H1 (cell line): Measurements from ENCODE around the gene MPHOSPH10. TPM values are rescaled to one million over a fixed set of nuclear protein-coding genes. Genes with fewer than 3 reads are reported as not detected.

ENCODE experiments used
- EZH2 ChIP-seq: fragments of 200-600 bp; sonication (generic); IDR thresholded peaks from 2 replicates; pipeline ENCODE4 v1.7.1; 2012; ENCODE audit warnings: low read depth, mild to moderate bottlenecking, moderate library complexity, low read length, inconsistent platforms; ENCODE audit not compliant: severe bottlenecking
- HDAC6 ChIP-seq: IDR thresholded peaks from one replicate; pipeline ENCODE4 v1.7.1; 2012; ENCODE audit warnings: low read depth, mild to moderate bottlenecking, inconsistent platforms, low read length, moderate library complexity
- NANOG ChIP-seq: IDR thresholded peaks from 2 replicates; pipeline ENCODE4 v1.6.1; 2011; ENCODE audit warnings: low read length, low read depth, mild to moderate bottlenecking, inconsistent platforms; ENCODE audit not compliant: insufficient read depth, poor library complexity, severe bottlenecking
- POU5F1 ChIP-seq: IDR thresholded peaks from 2 replicates; pipeline ENCODE4 v1.6.1; 2011; ENCODE audit warnings: low read depth, mild to moderate bottlenecking, low read length, moderate library complexity
- TAF7 ChIP-seq: optimal IDR thresholded peaks from 2 replicates; pipeline ENCODE3; 2011; ENCODE audit warnings: low read depth, mild to moderate bottlenecking, inconsistent platforms, low read length, moderate library complexity, borderline replicate concordance
- polyA plus RNA-seq, 7 experiments: library from polyadenylated mRNA; depleted of rRNA in 3 of 7; stranded (reverse) in 5 of 7; unstranded in 2 of 7; fragments of >200 nt in 5 of 7; fragments of 200-250 nt in 2 of 7; gene quantifications; 1 replicate in 5 of 7; 2 replicates in 1 of 7; 4 replicates in 1 of 7; pipeline versions ENCODE4 v1.2.1 to v1.2.3, GENCODE V29; 2011 to 2013; ENCODE audit warnings: missing spikeins in 2 of 7, mixed read lengths in 2 of 7
- total RNA-seq: library from RNA; stranded (reverse); fragmentation: NEBNext Ultra II Directional; extraction: Animal tissue kit (Norgen Biotek cat#: 25700); gene quantifications from 2 replicates; pipeline ENCODE4 v1.2.1, GENCODE V29; 2021
- TF ChIP-seq, protein P1 (sequence below): fragments of 300-600 bp; sonication (generic); IDR thresholded peaks from 2 replicates; pipeline ENCODE4 v1.7.1; 2012; ENCODE audit warnings: low read length, moderate library complexity, mild to moderate bottlenecking, inconsistent platforms; ENCODE audit not compliant: insufficient replicate concordance

MPHOSPH10 gene
- total and polyA plus RNA-seq, 2 of the 8 experiments (the other 6 are each of a cell fraction or from before 2014, with no cell fraction given): 4.5 to 39.1 TPM

DNA sequence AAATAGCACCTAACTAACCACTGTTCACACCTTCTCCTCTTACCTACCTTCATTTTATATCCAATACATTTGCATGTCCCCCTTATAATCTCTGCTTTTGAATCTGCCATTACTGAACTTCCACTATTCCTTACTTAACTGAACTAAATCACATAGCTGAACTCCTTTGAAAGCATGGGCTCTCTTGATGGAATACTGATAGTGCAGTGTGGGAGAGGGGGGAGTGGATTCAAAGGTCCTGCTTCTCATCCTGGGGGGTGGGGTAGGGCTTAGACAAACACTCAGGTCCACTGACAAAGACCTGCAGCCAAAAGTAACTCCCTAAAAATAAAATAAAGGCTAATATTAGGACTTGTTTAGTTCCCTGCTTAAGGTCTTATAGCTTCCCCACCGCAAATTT is 9.0 kb upstream of the MPHOSPH10 start (continued):
- TF ChIP-seq, protein P1, sequence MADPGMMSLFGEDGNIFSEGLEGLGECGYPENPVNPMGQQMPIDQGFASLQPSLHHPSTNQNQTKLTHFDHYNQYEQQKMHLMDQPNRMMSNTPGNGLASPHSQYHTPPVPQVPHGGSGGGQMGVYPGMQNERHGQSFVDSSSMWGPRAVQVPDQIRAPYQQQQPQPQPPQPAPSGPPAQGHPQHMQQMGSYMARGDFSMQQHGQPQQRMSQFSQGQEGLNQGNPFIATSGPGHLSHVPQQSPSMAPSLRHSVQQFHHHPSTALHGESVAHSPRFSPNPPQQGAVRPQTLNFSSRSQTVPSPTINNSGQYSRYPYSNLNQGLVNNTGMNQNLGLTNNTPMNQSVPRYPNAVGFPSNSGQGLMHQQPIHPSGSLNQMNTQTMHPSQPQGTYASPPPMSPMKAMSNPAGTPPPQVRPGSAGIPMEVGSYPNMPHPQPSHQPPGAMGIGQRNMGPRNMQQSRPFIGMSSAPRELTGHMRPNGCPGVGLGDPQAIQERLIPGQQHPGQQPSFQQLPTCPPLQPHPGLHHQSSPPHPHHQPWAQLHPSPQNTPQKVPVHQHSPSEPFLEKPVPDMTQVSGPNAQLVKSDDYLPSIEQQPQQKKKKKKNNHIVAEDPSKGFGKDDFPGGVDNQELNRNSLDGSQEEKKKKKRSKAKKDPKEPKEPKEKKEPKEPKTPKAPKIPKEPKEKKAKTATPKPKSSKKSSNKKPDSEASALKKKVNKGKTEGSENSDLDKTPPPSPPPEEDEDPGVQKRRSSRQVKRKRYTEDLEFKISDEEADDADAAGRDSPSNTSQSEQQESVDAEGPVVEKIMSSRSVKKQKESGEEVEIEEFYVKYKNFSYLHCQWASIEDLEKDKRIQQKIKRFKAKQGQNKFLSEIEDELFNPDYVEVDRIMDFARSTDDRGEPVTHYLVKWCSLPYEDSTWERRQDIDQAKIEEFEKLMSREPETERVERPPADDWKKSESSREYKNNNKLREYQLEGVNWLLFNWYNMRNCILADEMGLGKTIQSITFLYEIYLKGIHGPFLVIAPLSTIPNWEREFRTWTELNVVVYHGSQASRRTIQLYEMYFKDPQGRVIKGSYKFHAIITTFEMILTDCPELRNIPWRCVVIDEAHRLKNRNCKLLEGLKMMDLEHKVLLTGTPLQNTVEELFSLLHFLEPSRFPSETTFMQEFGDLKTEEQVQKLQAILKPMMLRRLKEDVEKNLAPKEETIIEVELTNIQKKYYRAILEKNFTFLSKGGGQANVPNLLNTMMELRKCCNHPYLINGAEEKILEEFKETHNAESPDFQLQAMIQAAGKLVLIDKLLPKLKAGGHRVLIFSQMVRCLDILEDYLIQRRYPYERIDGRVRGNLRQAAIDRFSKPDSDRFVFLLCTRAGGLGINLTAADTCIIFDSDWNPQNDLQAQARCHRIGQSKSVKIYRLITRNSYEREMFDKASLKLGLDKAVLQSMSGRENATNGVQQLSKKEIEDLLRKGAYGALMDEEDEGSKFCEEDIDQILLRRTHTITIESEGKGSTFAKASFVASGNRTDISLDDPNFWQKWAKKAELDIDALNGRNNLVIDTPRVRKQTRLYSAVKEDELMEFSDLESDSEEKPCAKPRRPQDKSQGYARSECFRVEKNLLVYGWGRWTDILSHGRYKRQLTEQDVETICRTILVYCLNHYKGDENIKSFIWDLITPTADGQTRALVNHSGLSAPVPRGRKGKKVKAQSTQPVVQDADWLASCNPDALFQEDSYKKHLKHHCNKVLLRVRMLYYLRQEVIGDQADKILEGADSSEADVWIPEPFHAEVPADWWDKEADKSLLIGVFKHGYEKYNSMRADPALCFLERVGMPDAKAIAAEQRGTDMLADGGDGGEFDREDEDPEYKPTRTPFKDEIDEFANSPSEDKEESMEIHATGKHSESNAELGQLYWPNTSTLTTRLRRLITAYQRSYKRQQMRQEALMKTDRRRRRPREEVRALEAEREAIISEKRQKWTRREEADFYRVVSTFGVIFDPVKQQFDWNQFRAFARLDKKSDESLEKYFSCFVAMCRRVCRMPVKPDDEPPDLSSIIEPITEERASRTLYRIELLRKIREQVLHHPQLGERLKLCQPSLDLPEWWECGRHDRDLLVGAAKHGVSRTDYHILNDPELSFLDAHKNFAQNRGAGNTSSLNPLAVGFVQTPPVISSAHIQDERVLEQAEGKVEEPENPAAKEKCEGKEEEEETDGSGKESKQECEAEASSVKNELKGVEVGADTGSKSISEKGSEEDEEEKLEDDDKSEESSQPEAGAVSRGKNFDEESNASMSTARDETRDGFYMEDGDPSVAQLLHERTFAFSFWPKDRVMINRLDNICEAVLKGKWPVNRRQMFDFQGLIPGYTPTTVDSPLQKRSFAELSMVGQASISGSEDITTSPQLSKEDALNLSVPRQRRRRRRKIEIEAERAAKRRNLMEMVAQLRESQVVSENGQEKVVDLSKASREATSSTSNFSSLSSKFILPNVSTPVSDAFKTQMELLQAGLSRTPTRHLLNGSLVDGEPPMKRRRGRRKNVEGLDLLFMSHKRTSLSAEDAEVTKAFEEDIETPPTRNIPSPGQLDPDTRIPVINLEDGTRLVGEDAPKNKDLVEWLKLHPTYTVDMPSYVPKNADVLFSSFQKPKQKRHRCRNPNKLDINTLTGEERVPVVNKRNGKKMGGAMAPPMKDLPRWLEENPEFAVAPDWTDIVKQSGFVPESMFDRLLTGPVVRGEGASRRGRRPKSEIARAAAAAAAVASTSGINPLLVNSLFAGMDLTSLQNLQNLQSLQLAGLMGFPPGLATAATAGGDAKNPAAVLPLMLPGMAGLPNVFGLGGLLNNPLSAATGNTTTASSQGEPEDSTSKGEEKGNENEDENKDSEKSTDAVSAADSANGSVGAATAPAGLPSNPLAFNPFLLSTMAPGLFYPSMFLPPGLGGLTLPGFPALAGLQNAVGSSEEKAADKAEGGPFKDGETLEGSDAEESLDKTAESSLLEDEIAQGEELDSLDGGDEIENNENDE: no peak
- no peak for TF ChIP-seq POU5F1
- TF ChIP-seq HDAC6: no peak
- no peak for TF ChIP-seq TAF7
- TF ChIP-seq EZH2: no peak
- TF ChIP-seq NANOG: no peak
